Activated CD4-positive, alpha-beta T cell treated with anti-CD3 and anti-CD28 coated beads, Interleukin-2, Interleukin-6, amounts not matched to agents 100 ng/mL and 50 ng/mL, durations not matched to agents 16 hours and 8 hours (primary cell): ENCODE results near the gene ZNF292.
"Not testable (repeated sequence)": the region's sequence is repeated elsewhere in the genome, so short reads cannot be mapped to it uniquely, and the experiment has no call there.

Experiments used
- DNase-seq: peaks from one replicate; pipeline ENCODE4 v3.0.0-alpha.2; 2020

ZNF292 gene

DNA sequence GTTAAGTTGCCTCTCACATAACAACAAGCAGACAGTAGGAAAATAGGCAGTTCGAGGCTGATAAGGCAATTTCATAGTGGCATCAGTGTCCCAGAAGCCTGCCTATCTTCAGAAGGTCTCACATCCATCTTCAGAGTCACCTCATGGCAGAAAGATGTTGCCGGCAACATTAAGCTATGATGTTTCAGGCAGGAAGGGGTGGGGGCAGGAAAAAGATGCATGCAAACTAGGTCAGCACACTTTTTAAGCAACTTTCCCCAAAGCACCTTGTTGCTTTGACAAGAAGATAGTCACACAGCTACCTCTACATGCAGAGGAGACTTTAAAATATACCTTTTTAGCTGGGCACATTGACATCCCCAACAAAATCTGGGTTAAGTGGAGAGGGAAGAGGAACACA, 123.8 kb downstream of the ZNF292 start:
- DNase-seq = no peak

- no peak for DNase-seq
Measured at GRCh38 chr6:87281426-87281825, 126.1 kb downstream of the ZNF292 start.

GRCh38 chr6:87282743-87283142, 127.4 kb downstream of the ZNF292 start:
- DNase-seq = no peak

DNA sequence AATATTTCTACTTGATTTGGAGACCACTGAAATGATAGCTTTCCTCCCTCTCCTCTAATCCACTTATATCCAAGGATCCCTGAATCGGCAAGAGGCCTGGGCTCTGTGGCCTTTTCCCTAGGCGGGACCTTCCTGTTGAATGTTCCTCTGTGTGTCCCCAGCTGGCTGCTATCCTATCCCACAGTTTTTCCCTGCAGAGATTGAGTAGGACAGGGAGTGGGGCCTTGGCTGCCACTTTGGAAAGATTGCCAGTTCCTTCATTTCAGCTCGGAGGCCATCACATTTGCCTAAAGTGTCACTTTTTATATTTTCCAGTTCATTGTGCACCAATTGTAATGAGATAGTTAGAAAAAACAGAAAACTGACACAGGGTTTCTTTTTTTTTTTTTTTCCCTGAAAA, 128.1 kb downstream of the ZNF292 start:
- DNase-seq = no peak

DNA sequence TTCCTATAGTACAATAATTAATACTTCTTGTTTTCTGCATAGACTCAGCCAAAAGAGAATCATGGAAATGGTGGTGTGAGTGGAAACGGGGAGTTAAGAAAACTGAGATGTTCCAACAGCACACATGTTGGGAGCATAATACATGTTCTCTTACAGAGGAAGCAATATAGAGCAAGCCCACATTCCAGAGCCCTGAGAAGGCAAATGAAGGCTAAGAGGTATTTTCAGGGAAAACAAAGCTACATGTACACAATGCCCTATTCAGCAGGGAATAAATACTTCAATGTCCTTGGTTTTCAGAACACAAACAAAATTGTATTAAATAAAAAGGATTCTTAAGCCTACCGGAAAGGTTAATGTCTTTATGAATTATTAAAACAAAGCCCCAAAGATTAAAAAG, 131.9 kb downstream of the ZNF292 start:
- DNase-seq = no peak

GRCh38 chr6:87289571-87289970, 134.2 kb downstream of the ZNF292 start:
- no peak for DNase-seq

DNA sequence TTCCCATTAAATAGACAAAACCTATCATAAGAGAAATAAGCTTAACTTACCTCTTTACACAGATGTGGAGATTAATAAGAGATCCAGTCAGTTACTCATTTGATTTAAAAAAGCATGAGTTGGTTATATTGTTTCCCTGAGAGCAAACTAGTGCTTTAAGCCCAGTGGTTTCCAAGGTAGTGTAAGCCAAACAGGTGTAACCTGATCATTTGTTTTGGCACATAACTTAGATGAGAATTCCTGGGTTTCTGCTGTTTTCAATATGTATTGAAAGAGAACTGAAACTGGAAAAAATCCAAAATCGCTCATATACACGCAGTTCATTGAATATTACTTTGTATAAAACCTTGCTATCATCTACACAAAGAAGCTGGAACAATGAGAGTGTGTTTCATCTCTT, 136.5 kb downstream of the ZNF292 start:
- no peak for DNase-seq

GRCh38 chr6:87293526-87293925, 138.2 kb downstream of the ZNF292 start:
- DNase-seq = no peak

DNA sequence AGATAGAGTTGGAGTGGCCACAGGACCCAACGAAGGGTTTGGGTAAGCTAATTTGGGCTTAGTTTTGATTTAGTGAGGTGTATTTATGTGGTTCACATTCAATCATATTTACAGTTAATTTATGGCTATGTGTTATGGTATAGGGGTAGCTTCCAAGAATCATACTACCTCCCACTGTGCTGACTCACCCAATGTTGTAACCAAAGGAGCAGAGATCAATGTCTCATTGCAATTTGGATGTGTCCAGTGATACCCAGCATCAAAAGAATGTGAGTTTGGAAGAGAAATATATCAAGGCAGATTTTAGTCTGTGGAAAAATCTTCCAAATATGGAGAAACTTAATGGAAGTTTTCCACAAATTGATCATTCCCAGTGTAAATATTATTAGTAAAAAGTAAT, 141.8 kb downstream of the ZNF292 start:
- DNase-seq = no peak

- DNase-seq = not testable (repeated sequence)
Measured at GRCh38 chr6:87301277-87301676, 145.9 kb downstream of the ZNF292 start.

GRCh38 chr6:87308970-87309369, 153.6 kb downstream of the ZNF292 start:
- no peak for DNase-seq

GRCh38 chr6:87312860-87313259, 157.5 kb downstream of the ZNF292 start:
- no peak for DNase-seq
